GM12878 (cell line): ENCODE data around the gene NDST3.

Source experiments
- ATF2 ChIP-seq: IDR thresholded peaks from 2 replicates; pipeline ENCODE4 v1.6.1; 2012; ENCODE audit warnings: low read length, inconsistent platforms
- BHLHE40 ChIP-seq, 2 experiments: fragments of 450-650 bp in 1 of 2; IDR thresholded peaks; 2 replicates each; pipeline ENCODE4 v1.6.1; 2011 to 2017; ENCODE audit warnings: low read depth in 2 of 2, borderline replicate concordance in 1 of 2, improper control_type of control experiment in 1 of 2, low read length in 1 of 2, mild to moderate bottlenecking in 1 of 2
- CTCF ChIP-seq, 3 experiments: IDR thresholded peaks in 2 of 3; conservative IDR thresholded peaks in 1 of 3; 2 replicates each; pipeline ENCODE4 v1.5.1; 2011; ENCODE audit warnings: low read depth in 3 of 3, low read length in 3 of 3, mild to moderate bottlenecking in 3 of 3, control low read depth in 2 of 3, moderate library complexity in 2 of 3, inconsistent platforms in 1 of 3, mixed read lengths in 1 of 3; ENCODE audit not compliant: control insufficient read depth in 2 of 3, insufficient read depth in 1 of 3; ENCODE audit errors: extremely low read depth in 1 of 3
- EP300 ChIP-seq, 2 experiments: fragments of 150-350 bp in 1 of 2; IDR thresholded peaks; 2 replicates each; pipeline ENCODE4 v1.6.1; 2011 to 2012; ENCODE audit warnings: low read depth in 2 of 2, low read length in 2 of 2, borderline replicate concordance in 1 of 2, improper control_type of control experiment in 1 of 2, inconsistent platforms in 1 of 2; ENCODE audit not compliant: control insufficient read depth in 1 of 2
- ESRRA ChIP-seq: IDR thresholded peaks from 2 replicates; pipeline ENCODE4 v1.6.1; 2012; ENCODE audit warnings: mild to moderate bottlenecking, low read length, improper control_type of control experiment
- EZH2 ChIP-seq: IDR thresholded peaks from 2 replicates; pipeline ENCODE4 v1.6.1; 2012; ENCODE audit warnings: low read depth, mild to moderate bottlenecking, control low read depth, inconsistent platforms, low read length, borderline replicate concordance; ENCODE audit not compliant: control insufficient read depth
- MLLT1 ChIP-seq: fragments of 450-650 bp; IDR thresholded peaks from 2 replicates; pipeline ENCODE4 v1.6.1; 2016; ENCODE audit warnings: mild to moderate bottlenecking
- POLR2A ChIP-seq: IDR thresholded peaks from 2 replicates; pipeline ENCODE4 v1.6.1; 2011; ENCODE audit warnings: low read depth, mild to moderate bottlenecking, low read length
- SP1 ChIP-seq: IDR thresholded peaks from one replicate; pipeline ENCODE4 v1.6.1; 2011; ENCODE audit warnings: low read depth, low read length
- SRF ChIP-seq, 2 experiments: IDR thresholded peaks; 2 replicates each; pipeline ENCODE4 v1.6.1; 2011; ENCODE audit warnings: low read depth in 2 of 2, low read length in 2 of 2, mild to moderate bottlenecking in 1 of 2, moderate library complexity in 1 of 2
- TARDBP ChIP-seq: IDR thresholded peaks from 2 replicates; pipeline ENCODE4 v1.6.1; 2016; ENCODE audit warnings: borderline replicate concordance
- ZNF24 ChIP-seq: fragments of 450-650 bp; IDR thresholded peaks from 2 replicates; pipeline ENCODE4 v1.6.1; 2017; ENCODE audit warnings: antibody characterized with exemption, mild to moderate bottlenecking
- TF ChIP-seq, protein P1 (sequence below): IDR thresholded peaks from 2 replicates; pipeline ENCODE4 v1.6.1; 2012; ENCODE audit warnings: low read depth, low read length, improper control_type of control experiment

GRCh38 chr4:118012142-118012541, 22.1 kb upstream of the NDST3 start:
- TF ChIP-seq BHLHE40 (IDR thresholded peaks at IDR 0.05; ENCODE audit: borderline replicate concordance in 1 of 2, low read depth in 2 of 2, low read length in 1 of 2) (no peak), SP1 (no peak), POLR2A (no peak), MLLT1 (no peak), TARDBP (no peak), SRF (IDR thresholded peaks at IDR 0.05; ENCODE audit: low read depth in 2 of 2, low read length in 2 of 2) (no peak), ZNF24 (no peak), EZH2 (no peak), ESRRA (no peak), ATF2 (no peak), EP300 (IDR thresholded peaks at IDR 0.05; ENCODE audit: borderline replicate concordance in 1 of 2, control insufficient read depth in 1 of 2, low read depth in 2 of 2, low read length in 2 of 2) (no peak), CTCF (IDR thresholded peaks at IDR 0.05 in 2 of 3, conservative IDR thresholded peaks at IDR 0.05 in 1 of 3; ENCODE audit: control insufficient read depth in 2 of 3, extremely low read depth in 1 of 3, insufficient read depth in 1 of 3, low read depth in 3 of 3, low read length in 3 of 3) (peak in 2 of 3 experiments; percentile 27 to 32; a peak in 2 of 6 replicates)
- TF ChIP-seq, protein P1, sequence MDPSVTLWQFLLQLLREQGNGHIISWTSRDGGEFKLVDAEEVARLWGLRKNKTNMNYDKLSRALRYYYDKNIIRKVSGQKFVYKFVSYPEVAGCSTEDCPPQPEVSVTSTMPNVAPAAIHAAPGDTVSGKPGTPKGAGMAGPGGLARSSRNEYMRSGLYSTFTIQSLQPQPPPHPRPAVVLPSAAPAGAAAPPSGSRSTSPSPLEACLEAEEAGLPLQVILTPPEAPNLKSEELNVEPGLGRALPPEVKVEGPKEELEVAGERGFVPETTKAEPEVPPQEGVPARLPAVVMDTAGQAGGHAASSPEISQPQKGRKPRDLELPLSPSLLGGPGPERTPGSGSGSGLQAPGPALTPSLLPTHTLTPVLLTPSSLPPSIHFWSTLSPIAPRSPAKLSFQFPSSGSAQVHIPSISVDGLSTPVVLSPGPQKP: no peak
